Caki2 (cell line): ENCODE data around the gene HSD17B10. TPM values are rescaled to one million over a fixed set of nuclear protein-coding genes. Genes with fewer than 3 reads are reported as not detected.
"Not testable (repeated sequence)": the region's sequence is repeated elsewhere in the genome, so short reads cannot be mapped to it uniquely, and the experiment has no call there.

Source experiments
- DNase-seq: peaks from one replicate; pipeline ENCODE4 v3.0.0-alpha.2; 2015; ENCODE audit warnings: low read depth
- in situ Hi-C: cut with HindIII; loops from 2 replicates; pipeline ENCODE4 v1.10.0; 2016; ENCODE audit warnings: low sequenced_read_pairs, low pct_unique_long_range_greater_than_20kb, mixed read lengths
- total RNA-seq: library from RNA; depleted of rRNA; stranded (reverse); fragments of >200 nt; shearing (Covaris generic); gene quantifications from 2 replicates; pipeline ENCODE4 v1.2.3, GENCODE V29; 2014; ENCODE audit warnings: low replicate concordance

HSD17B10 gene
- total RNA-seq, 1 experiment from 2014 or later = 133 TPM

DNA sequence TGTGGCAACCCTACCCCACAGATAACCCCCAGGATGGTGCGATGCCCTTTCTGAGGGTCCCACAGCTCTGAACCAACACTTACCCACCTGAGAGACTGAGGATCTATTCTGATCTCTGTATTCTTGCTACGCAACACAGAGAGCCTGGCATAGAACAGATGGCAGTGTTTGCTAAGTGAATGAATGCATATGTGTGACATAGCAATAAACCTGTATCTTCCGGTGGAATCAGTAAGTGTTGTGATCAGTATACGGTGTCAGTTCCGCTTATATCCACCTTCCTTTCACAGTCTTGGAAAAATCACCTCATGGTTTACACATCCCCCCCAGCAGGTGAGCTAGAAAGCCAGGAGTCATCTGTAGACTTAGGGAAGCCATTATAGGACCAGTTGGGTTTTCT lies 5.9 kb upstream of the HSD17B10 start:
- in situ Hi-C loops = no loop called here

DNA sequence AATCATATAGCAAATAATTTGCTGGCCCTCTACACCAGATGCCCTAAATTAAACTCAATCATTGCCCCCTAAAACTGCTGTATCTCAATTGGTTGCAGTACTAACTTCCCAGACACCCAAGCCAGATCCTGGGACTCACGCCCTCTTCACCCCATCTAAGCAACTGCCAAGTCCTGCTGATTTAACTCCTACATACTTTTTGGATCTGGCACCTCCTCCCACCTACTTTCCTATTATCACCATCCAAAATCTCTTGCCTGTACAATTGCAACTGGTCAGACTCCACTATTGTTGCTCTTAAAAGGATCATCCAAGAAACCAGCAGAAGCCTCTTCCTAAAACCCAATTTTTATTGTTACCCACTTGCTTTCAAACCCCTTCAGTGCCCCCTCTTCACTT lies 4.7 kb upstream of the HSD17B10 start:
- in situ Hi-C loops = no loop called here
- no peak for DNase-seq

More for the DNA sequence above, 5.9 kb upstream of the HSD17B10 start:
- DNase-seq = no peak

DNA sequence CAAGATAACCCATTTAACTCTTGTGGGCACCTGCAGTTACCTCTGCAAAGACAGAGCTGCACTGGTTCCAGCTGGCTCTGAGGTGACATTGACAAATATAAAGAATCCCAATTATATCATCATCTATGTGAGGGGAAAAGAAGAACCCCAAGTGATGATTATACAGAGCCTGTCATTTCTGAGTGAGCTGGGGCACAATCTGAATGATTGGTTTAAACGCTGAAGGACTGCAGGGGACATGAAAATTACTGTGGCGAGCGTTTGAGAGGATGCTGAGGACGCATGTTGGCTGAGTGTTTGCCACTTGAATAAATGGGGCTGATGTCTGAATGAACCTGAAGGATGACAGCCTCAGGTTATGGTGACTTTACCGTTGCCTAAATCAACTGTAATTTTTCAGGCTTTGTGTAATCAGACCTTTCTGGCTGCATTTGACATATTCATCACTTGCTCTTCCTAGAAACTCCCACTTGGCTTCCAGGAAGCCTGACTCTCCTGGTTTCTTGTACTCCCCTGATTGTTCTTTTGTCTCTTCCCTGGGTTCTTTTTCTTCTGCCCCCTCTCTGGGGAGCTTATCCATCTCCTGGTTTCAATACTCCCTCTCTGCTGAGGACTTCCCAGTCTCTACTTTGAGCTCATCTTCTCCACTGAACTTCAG lies 4.1 kb upstream of the HSD17B10 start:
- in situ Hi-C loops = no loop called here
- DNase-seq = no peak

DNA sequence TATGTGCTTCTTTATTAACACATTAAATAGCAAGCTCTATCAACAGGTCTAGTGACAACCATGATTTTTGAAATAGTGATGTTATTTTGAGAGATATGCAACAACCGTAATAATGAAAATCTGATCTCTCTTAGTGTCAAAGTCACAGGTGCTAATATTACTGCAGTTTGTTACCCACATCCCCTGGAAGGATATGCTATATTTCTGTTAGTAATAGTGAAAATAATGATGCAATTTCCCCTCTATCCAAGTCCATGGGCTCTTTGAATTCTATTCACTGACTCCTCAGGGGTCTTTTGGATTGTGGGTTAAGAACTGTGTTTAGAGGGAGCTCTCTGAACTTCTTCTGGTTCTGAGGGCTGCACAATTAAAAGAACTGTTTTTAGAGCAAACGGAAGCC lies 3.0 kb upstream of the HSD17B10 start:
- in situ Hi-C loops = no loop called here
- DNase-seq = no peak

DNA sequence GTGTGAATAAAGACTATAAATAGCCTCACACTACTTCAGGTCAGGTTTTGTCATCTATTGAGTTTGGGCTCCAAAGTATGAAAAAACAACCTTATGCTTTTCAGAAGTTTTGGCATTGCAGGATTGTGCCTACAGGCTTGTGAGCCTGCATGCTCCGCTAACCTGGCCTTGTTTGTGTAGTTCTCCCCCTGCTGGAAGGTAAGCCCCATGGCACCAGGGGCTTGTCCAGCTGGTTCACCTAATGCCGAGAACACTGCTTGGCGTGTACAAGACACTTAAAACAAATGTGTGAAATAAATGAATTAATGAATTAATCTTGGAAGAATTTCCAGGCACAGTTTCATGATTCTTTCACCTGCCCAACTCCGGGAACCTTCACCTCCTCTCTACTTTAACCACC lies 1.8 kb upstream of the HSD17B10 start:
- in situ Hi-C loops = no loop called here
- DNase-seq = peak; percentile 16

DNA sequence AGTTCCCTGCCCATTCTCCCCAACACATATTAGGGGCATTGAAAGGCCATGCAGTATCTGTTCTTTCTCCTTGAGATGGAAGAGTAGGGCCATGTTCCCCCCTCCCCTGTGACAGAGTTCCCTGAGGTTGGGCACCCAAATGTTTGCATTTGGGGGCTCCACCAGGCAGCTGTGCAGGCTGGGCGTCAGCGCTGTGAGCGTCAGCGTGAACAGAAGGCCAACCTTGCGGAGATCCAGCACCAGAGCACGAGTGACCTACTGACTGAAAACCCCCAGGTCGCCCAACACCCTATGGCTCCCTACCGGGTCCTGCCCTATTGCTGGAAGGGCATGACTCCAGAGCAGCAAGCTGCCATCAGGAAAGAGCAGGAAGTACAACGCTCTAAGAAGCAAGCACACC lies 3.9 kb downstream of the HSD17B10 start:
- in situ Hi-C loops = no loop called here
- DNase-seq = no peak

DNA sequence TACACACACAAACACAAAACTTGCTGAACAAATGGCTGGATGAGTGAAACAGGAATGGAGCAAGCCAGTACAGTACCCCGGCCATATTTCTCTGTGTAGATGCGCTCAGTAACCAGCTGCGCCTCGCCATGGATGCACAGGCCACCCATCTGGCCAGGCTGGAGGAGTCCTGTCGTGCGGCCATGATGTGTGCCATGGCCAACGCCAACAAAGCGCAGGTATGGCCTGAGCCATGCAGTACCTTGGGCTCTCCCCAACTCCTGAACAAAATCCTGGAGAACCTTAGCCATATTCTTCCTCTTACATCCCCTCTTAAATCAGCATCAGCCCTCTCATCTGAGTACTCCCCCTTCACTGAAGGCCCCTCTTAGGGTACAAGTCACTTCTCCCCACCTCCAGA lies 4.4 kb downstream of the HSD17B10 start:
- in situ Hi-C loops = no loop called here
- DNase-seq = no peak

DNA sequence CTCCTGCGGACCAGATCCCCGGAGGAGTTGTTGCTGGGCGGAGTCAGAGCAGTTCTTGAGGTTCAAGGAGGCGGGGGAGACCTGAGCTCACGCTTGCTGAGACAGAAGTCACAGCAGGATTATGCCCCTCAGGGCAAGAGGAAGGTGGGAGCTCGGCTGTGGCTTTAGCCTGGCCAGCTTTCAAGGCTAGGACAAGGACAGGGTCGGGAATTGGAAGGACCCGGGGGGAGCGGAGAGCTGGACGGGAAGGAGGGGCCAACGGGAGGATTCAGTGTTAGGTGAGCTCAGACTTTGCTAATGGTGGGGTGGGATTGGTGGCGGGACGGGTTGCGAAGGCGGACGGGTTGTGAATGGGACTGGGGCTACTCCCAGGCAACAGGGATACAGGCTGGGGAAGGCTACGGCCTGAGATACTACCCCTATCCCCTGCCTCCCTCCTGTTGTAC lies 11.3 kb downstream of the HSD17B10 start, which contains the start of gene RIBC1:
RIBC1 (plus strand) TSS at position 13 of the 446 bp plus-strand sequence. CDS start 3,404 bp downstream, outside the sequence.
- no peak for DNase-seq
- in situ Hi-C loops = no loop called here

DNA sequence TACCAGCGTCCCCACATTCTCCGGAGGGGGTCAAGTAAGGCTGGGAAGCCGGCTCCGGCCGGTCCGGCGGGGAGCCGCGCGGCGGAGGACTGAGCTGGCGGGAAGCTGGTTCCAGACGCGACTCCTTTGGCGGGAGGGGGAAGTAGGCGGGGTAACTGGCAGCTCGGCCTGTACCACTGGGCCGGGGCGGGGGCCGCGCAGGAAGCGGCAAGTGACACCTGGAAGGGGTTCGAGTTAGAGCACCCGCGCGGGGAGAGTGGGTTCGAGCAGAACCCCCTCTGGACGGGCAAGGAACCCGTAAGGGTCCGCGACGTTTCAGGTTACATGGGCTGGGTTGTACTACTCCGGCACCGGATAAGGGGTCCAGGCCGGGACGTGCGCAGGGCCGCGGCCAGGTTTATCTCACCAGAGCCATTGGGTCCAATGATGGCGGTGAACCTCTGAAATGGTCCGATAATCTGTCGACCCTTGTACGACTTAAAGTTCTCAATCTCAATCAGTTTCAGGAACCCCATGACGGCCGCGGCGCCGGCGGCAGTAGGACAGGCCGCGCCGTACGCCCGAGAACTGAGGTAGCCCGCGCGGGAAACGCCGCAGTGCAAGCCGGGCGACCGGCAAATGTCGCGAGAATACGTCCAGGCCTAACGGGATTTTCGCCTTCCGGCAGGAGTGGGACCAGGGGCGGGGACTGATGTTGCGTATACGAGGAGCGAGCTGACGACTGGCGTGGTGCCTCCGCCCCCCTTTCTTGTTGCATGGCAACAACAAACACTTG lies 11.9 kb downstream of the HSD17B10 start, which contains the start of gene SMC1A:
SMC1A (minus strand) TSS at position 569 of the 775 bp plus-strand sequence; CDS start at position 515, 54 bp downstream.
- DNase-seq = peak; percentile 93
- in situ Hi-C loops = no loop called here

DNA sequence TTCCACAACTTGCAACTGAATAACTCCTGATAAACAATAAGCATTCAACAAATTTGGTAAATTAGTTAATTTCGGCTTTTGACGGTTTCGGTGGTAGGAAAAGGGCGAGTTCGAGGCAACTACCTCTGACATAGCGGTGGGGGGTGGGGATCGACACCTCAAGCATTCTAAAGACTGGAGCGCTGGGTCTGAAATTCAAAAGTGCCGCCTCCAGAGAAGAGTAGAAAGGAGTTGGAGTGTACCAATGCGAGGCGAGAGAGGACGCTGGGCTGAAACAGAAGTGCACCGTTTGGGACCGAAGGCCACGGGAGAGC lies 12.4 kb downstream of the HSD17B10 start:
- in situ Hi-C loops = no loop called here
- DNase-seq = no peak

DNA sequence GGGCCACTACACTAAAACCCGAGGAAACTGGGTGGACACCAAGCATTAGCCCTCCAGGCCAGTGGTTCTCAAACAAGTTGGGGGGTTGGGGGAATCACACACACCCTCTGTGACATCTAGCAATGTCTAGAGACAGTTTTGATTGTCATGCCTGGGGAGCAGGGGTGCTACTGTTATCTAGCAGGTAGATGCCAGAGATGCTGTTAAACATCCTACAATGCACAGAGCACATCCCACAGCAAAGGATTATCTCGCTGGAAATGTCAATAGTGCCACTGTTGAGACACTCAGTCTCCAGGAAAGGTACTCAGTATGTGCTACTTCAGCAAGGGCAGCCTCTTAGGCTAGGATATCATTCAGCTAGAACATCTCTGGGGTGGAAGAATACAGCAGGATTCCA lies 13.0 kb downstream of the HSD17B10 start:
- in situ Hi-C loops = no loop called here
- no peak for DNase-seq

DNA sequence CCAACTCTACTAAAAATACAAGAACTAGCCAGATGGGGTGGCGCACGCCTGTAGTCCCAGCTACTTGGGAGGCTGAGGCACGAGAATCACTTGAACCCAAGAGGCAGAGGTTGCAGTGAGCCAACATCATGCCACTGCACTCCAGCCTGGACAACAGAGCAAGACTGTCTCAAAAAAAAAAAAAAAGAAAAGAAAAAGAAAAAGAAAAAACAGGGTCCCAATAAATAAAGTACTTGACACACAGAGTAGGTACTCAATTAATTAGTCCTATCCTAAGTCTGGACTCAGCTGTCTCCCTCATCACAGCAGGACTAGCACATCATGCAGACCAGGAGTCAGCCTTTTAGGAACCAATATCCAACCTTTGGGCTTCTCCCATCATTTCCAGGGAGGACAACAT lies 13.8 kb downstream of the HSD17B10 start:
- in situ Hi-C loops, DNase-seq: not testable (repeated sequence)

DNA sequence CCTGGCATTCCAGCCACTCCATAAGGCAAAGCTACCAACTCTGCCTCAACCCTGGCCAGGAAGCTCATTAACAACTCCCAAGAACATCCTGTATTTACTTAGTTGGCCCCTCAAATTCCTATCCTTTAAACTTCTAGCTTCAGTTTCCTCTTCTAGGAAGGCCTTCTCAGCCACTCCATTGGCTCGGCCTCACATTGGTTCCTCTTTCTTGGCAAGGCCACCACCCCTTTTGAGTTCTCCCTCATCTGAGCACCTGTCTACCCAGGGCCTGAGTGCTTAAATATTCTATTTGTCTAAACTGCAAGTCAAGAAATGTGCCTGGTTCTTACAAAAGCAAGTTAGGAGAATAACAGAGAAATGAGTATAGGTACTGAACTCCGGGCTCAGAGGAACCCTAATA lies 21.7 kb downstream of the HSD17B10 start:
- in situ Hi-C loops = no loop called here
- no peak for DNase-seq

DNA sequence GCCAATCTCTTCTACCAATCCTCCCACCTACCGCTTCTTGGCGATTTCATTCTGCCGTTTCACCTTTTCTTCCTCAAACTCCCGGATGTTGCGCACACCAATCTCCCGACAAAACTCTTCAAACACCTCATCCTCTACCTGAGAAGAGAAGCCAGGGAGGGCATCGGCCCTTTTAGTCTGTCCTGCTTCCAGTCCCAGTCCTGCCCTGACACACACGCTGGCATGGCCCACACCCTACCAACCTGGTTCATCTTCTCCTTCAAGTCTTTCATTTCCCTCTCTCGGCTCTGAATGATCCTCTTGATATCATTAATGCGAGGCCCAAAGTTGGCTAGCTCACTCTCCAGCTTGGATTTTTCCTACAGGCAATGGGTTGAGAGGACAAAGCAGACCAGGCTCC lies 30.6 kb downstream of the HSD17B10 start:
- DNase-seq = no peak
- in situ Hi-C loops = no loop called here

DNA sequence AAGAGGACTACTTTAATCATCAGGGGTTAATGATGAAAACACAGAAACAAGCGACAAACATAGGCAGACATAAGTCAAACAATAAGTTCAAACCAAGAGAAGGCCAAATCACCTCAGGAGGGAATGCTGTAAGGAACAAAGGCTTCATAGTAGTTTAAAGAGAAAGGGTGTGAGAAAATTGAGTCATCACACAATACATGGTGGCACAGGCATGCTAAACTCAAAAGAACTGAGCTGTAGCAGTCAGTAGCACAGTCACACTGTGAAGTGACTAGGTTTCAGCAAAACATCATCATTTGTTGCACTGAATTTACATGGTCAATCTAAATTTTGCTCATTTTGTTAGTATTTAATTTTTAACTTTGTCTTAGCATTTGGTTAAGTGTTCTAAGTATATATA lies 36.0 kb downstream of the HSD17B10 start:
- DNase-seq = no peak
- in situ Hi-C loops = no loop called here

DNA sequence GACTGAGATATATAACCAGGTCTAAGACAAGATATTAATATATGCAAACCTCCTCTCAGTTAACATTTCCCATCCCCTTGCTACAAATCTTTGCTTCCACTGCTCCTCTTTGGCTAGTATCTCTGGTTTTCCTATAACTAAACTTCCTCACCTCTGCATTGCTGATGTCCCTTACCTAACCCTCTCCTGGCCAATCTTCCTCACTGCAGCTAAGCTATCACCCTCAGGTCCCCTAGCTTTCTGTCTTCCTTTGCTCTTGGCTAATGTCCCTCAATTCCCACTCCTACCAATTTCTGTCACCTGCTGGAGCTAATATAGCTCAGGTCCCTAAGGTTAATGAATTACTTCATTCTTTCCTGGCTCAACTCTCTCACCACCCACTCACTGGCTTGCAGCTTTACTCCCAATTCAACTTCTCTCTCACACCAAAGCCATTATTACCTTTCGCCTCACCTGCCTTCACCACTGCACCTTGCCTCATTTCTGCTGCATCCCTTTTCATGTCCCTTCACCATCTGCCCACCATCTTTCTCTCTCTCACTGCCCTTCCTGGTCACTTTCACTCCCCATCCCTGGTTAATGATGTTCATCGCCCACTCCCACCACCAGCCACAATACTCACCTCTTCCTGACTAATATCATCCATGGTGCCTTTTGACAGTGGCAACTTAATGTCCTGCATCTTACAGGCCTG lies 38.4 kb downstream of the HSD17B10 start:
- no peak for DNase-seq
- in situ Hi-C loops = no loop called here

DNA sequence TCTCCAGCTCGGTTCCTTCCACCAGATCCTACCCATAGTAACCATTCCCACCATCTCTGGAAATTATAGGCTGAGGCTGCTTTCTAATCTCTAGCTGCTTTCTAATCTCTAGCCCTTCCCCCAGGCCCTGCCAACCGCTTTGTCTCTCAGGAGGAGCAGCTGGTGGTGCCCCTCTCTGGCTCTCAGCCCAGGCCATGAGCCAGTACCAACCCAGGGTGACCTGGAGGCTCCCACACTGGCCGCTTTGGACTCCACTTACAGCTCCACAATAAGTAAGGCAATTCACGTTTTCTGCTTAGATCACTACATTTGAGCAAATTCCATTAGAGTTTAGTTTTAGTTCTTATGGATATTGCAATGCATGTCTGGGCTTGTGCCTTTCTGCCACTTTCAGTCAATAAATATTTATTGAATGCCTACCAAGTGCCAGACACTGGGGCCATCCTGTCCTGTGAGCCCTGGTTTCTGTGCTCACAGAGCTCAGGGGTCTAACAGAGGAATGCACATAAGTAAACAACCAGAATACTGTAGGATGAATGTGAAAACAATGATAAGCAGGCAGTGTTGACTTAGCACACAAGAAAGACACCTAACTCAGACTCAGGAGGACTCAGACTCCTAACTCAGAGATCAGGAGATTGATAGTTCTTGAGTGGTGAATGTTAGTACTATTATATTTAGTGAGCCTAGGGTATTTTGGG lies 50.6 kb downstream of the HSD17B10 start:
- no peak for DNase-seq
- in situ Hi-C loops = no loop called here
